OCI-LY1 (cell line): Measurements from ENCODE around the gene FAIM2.

ENCODE experiments used
- H2AFZ ChIP-seq: fragments of 200-600 bp; sonication (generic), shearing (Covaris generic); 2 replicates; pipeline ENCODE4 v1.6.0; 2014; ENCODE audit warnings: antibody characterized with exemption, mild to moderate bottlenecking, low read length
- H3F3A ChIP-seq: fragments of 200-600 bp; sonication (generic), shearing (Covaris generic); 2 replicates; pipeline ENCODE4 v1.6.0; 2014; ENCODE audit warnings: mild to moderate bottlenecking, antibody characterized with exemption, low read length, moderate library complexity; ENCODE audit not compliant: insufficient read depth
- H3K27ac ChIP-seq: fragments of 200-600 bp; sonication (generic); 2 replicates; pipeline ENCODE4 v1.5.1; 2014; ENCODE audit warnings: low read length, mixed run types, mild to moderate bottlenecking, low read depth; ENCODE audit not compliant: poor library complexity, severe bottlenecking
- H3K27me3 ChIP-seq: fragments of 200-600 bp; sonication (generic); 2 replicates; pipeline ENCODE4 v1.6.0; 2014; ENCODE audit warnings: antibody characterized with exemption, mild to moderate bottlenecking, low read length, moderate library complexity; ENCODE audit not compliant: insufficient read depth
- H3K36me3 ChIP-seq: fragments of 200-600 bp; sonication (generic); 2 replicates; pipeline ENCODE4 v1.6.1; 2014; ENCODE audit warnings: mild to moderate bottlenecking, antibody characterized with exemption, low read length, moderate library complexity, mixed read lengths; ENCODE audit not compliant: insufficient read depth
- H3K4me1 ChIP-seq: fragments of 200-600 bp; sonication (generic); 2 replicates; pipeline ENCODE4 v1.5.1; 2014; ENCODE audit warnings: mild to moderate bottlenecking, low read length, moderate library complexity; ENCODE audit not compliant: insufficient read depth, severe bottlenecking
- H3K4me2 ChIP-seq: fragments of 200-600 bp; sonication (generic), shearing (Covaris generic); 2 replicates; pipeline ENCODE4 v1.6.1; 2014; ENCODE audit warnings: low read length
- H3K4me3 ChIP-seq: fragments of 200-600 bp; sonication (generic); 2 replicates; pipeline ENCODE4 v1.5.1; 2014; ENCODE audit warnings: low read length, low read depth, mild to moderate bottlenecking, mixed read lengths; ENCODE audit not compliant: poor library complexity, severe bottlenecking
- H3K79me2 ChIP-seq: fragments of 200-600 bp; shearing (Covaris generic); 2 replicates; pipeline ENCODE4 v1.6.1; 2016; ENCODE audit warnings: mixed run types, low read length, mixed read lengths; ENCODE audit not compliant: insufficient read depth
- H3K9ac ChIP-seq: fragments of 200-600 bp; sonication (generic), shearing (Covaris generic); 2 replicates; pipeline ENCODE4 v1.6.1; 2014; ENCODE audit warnings: mild to moderate bottlenecking, low read length, mixed read lengths
- H3K9me2 ChIP-seq: fragments of 200-600 bp; sonication (generic), shearing (Covaris generic); 2 replicates; pipeline ENCODE4 v1.6.1; 2014; ENCODE audit warnings: low read depth, mild to moderate bottlenecking, low read length, mixed read lengths
- H3K9me3 ChIP-seq: fragments of 200-600 bp; shearing (Covaris generic); 2 replicates; pipeline ENCODE4 v1.6.1; 2014; ENCODE audit warnings: low read length, mixed read lengths
- H4K20me1 ChIP-seq: fragments of 200-600 bp; sonication (generic), shearing (Covaris generic); 2 replicates; pipeline ENCODE4 v1.6.0; 2016; ENCODE audit warnings: mild to moderate bottlenecking, low read length; ENCODE audit not compliant: insufficient read depth
- CTCF ChIP-seq: fragments of 200-600 bp; sonication (generic), shearing (Covaris generic); IDR thresholded peaks from 2 replicates; pipeline ENCODE4 v1.5.1; 2017; ENCODE audit warnings: mild to moderate bottlenecking, antibody characterized with exemption, low read length, moderate library complexity, mixed read lengths
- EZH2 ChIP-seq: fragments of 200-600 bp; sonication (generic), shearing (Covaris generic); IDR thresholded peaks from 2 replicates; pipeline ENCODE4 v1.8.0; 2017; ENCODE audit warnings: borderline replicate concordance, mixed run types, mild to moderate bottlenecking, antibody characterized with exemption, low read length, moderate library complexity, mixed read lengths

Gene FAIM2

DNA sequence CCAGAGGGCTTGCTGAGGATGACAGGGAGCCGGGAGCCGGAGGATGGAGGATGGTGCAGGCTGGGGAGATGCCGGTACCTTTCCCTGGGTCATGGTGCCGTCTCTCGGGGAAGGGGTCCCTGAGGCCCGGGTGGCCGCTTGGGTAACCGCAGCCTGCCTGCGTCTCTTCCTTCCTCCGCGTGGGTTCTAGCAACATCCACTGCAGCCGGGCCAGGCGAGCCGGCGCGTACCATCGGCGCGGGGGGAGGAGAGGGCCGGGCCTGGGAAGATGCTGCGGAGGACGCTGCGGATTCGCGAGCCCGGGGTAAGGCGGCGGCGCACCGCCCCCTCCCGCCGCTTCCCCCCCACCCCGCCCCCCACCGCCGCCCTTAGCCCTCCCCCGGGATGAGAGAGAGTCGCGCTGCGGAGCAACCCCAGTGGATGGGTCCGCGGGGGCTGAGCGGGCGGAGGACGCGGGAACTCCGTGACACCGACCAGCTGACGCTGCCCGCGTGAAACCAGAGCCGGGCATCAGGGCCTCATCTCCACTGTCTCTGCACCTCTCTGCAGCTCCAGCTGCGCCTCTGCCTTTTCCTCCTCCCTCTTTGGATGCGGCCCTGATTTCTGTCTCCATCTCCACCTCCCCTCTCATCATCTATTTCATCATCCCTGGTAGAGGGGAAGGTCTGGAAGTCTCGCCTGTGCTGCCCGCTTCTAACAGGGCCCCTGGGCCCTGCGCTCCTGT lies at the start of gene FAIM2:
Gene FAIM2 (minus strand): TSS at position 201 of the 724 bp plus-strand sequence. CDS start 108 bp downstream, at position 93.
- H3K36me3 ChIP-seq = no peaks in the 10 kb centered on the region
- H3K27me3 ChIP-seq = peaks cover 4% of the 10 kb centered on the region; the same call in 1 of the 2 replicates
- H3K9me3 ChIP-seq = no peaks in the 10 kb centered on the region
- peak within 1 kb of the TSS; percentile 28 for H3K4me3 ChIP-seq
- no peak within 1 kb of the TSS for H3K27ac ChIP-seq
- no peaks in the 10 kb centered on the region for H3K79me2 ChIP-seq
- no peaks in the 10 kb centered on the region for H3K4me1 ChIP-seq
- H3F3A ChIP-seq = no peaks in the 10 kb centered on the region
- H3K9ac ChIP-seq = no peak within 1 kb of the TSS
- H4K20me1 ChIP-seq = no peaks in the 10 kb centered on the region
- no peak for TF ChIP-seq EZH2
- no peak for TF ChIP-seq CTCF
- no peak within 1 kb of the TSS for H3K4me2 ChIP-seq
- H3K9me2 ChIP-seq = no peaks in the 10 kb centered on the region
- no peak within 1 kb of the TSS for H2AFZ ChIP-seq

- Histone ChIP-seq H3K4me3 (no peak overlapping the region), H3K9me3 (no peaks in the 10 kb centered on the region), H2AFZ (no peak overlapping the region), H3F3A (no peaks in the 10 kb centered on the region), H3K4me1 (no peaks in the 10 kb centered on the region), H3K79me2 (no peaks in the 10 kb centered on the region), H3K9me2 (no peaks in the 10 kb centered on the region), H3K36me3 (no peaks in the 10 kb centered on the region), H3K4me2 (no peak overlapping the region), H3K9ac (no peak overlapping the region), H3K27me3 (peaks cover 5% of the 10 kb centered on the region), H3K27ac (no peak overlapping the region), H4K20me1 (no peaks in the 10 kb centered on the region)
- no peak for TF ChIP-seq EZH2
- no peak for TF ChIP-seq CTCF
Observed at GRCh38 chr12:49953151-49953550, 49.5 kb upstream of the FAIM2 start.

- Histone ChIP-seq H3K4me1 (no peaks in the 10 kb centered on the region), H3K36me3 (no peaks in the 10 kb centered on the region), H3K9ac (no peak overlapping the region), H3K27me3 (peaks cover 5% of the 10 kb centered on the region), H3K4me3 (no peak overlapping the region), H3F3A (no peaks in the 10 kb centered on the region), H4K20me1 (no peaks in the 10 kb centered on the region), H3K9me3 (no peaks in the 10 kb centered on the region), H3K9me2 (no peaks in the 10 kb centered on the region), H3K4me2 (no peak overlapping the region), H3K79me2 (no peaks in the 10 kb centered on the region), H2AFZ (no peak overlapping the region), H3K27ac (no peak overlapping the region)
- no peak for TF ChIP-seq EZH2
- no peak for TF ChIP-seq CTCF
Observed at GRCh38 chr12:49952391-49953055, 48.8 kb upstream of the FAIM2 start.
